Trophoblast cell (in vitro differentiated cells and primary cell): ENCODE measurements around the gene ARIH1.

Experiments
- DNase-seq, 2 donors: peaks; one replicate each; pipeline ENCODE4 v3.0.0-alpha.2; 2016
- H2AFZ ChIP-seq: 2 replicates; pipeline ENCODE4 v1.6.1; 2013; ENCODE audit warnings: low read length, moderate library complexity, mild to moderate bottlenecking; ENCODE audit not compliant: insufficient read depth, poor library complexity
- H2AK5ac ChIP-seq: 2 replicates; pipeline ENCODE4 v1.6.1; 2013; ENCODE audit warnings: mild to moderate bottlenecking, low read length
- H2BK120ac ChIP-seq: 2 replicates; pipeline ENCODE4 v1.6.1; 2013; ENCODE audit warnings: low read length, mild to moderate bottlenecking, moderate library complexity; ENCODE audit not compliant: insufficient read depth, poor library complexity
- H2BK12ac ChIP-seq: 2 replicates; pipeline ENCODE4 v1.6.1; 2013; ENCODE audit warnings: mild to moderate bottlenecking, low read length, moderate library complexity
- H2BK5ac ChIP-seq: 2 replicates; pipeline ENCODE4 v1.6.1; 2013; ENCODE audit warnings: low read length, low read depth, moderate library complexity, mild to moderate bottlenecking; ENCODE audit not compliant: poor library complexity
- H3K14ac ChIP-seq: 2 replicates; pipeline ENCODE4 v1.6.1; 2013; ENCODE audit warnings: mild to moderate bottlenecking, low read length
- H3K18ac ChIP-seq: 2 replicates; pipeline ENCODE4 v1.6.1; 2013; ENCODE audit warnings: mild to moderate bottlenecking, low read length
- H3K23ac ChIP-seq: 2 replicates; pipeline ENCODE4 v1.6.1; 2013; ENCODE audit warnings: low read length
- H3K27ac ChIP-seq: 2 replicates; pipeline ENCODE4 v1.5.1; 2013; ENCODE audit warnings: low read depth, mild to moderate bottlenecking, inconsistent platforms, low read length, moderate library complexity
- H3K27me3 ChIP-seq: 2 replicates; pipeline ENCODE4 v1.6.1; 2013; ENCODE audit warnings: inconsistent platforms, mild to moderate bottlenecking, low read length, moderate library complexity; ENCODE audit not compliant: insufficient read depth
- H3K36me3 ChIP-seq, 2 experiments: 1 replicate in 1 of 2; 2 replicates in 1 of 2; pipeline ENCODE4 v1.6.1; 2013; ENCODE audit warnings: low read length in 2 of 2, mild to moderate bottlenecking in 2 of 2, moderate library complexity in 1 of 2; ENCODE audit not compliant: insufficient read depth in 2 of 2, control insufficient read depth in 1 of 2
- H3K4ac ChIP-seq: 2 replicates; pipeline ENCODE4 v1.6.1; 2013; ENCODE audit warnings: low read depth, mild to moderate bottlenecking, low read length, moderate library complexity
- H3K4me1 ChIP-seq, 2 experiments: 1 replicate in 1 of 2; 2 replicates in 1 of 2; pipeline ENCODE4 v1.6.1; 2013; ENCODE audit warnings: low read length in 2 of 2, mild to moderate bottlenecking in 2 of 2, moderate library complexity in 1 of 2; ENCODE audit not compliant: insufficient read depth in 2 of 2, control insufficient read depth in 1 of 2
- H3K4me2 ChIP-seq: 2 replicates; pipeline ENCODE4 v1.6.1; 2013; ENCODE audit warnings: inconsistent platforms, mild to moderate bottlenecking, low read length, moderate library complexity
- H3K4me3 ChIP-seq: 2 replicates; pipeline ENCODE4 v1.5.1; 2013; ENCODE audit warnings: mild to moderate bottlenecking, low read depth, low read length, inconsistent platforms
- H3K79me1 ChIP-seq: one replicate; pipeline ENCODE4 v1.6.1; 2013; ENCODE audit warnings: low read length
- H3K79me2 ChIP-seq: 2 replicates; pipeline ENCODE4 v1.6.1; 2013; ENCODE audit warnings: low read length, mild to moderate bottlenecking; ENCODE audit not compliant: control insufficient read depth, insufficient read depth, poor library complexity
- H3K9ac ChIP-seq: 2 replicates; pipeline ENCODE4 v1.6.1; 2013; ENCODE audit warnings: mild to moderate bottlenecking, low read length
- H3K9me3 ChIP-seq: 2 replicates; pipeline ENCODE4 v1.6.1; 2013; ENCODE audit warnings: low read depth, mild to moderate bottlenecking, control low read depth, inconsistent platforms, low read length; ENCODE audit not compliant: insufficient read depth
- H4K12ac ChIP-seq: 2 replicates; pipeline ENCODE4 v1.6.1; 2013; ENCODE audit warnings: low read depth, mild to moderate bottlenecking, low read length, moderate library complexity
- H4K8ac ChIP-seq: 2 replicates; pipeline ENCODE4 v1.6.1; 2013; ENCODE audit warnings: low read depth, mild to moderate bottlenecking, low read length, moderate library complexity
- H4K91ac ChIP-seq: one replicate; pipeline ENCODE4 v1.6.1; 2013; ENCODE audit warnings: low read depth, mild to moderate bottlenecking, low read length, moderate library complexity
- WGBS: extraction: QIAGEN DNeasy Blood & Tissue Kit; methylation state at CpG from one replicate; pipeline ENCODE4 v1.1.7; 2013; ENCODE audit warnings: missing lambda C conversion rate; ENCODE audit not compliant: insufficient read length, insufficient coverage; ENCODE audit errors: extremely low coverage; 5-methylcytosine and 5-hydroxymethylcytosine counted together

ARIH1 gene

DNA sequence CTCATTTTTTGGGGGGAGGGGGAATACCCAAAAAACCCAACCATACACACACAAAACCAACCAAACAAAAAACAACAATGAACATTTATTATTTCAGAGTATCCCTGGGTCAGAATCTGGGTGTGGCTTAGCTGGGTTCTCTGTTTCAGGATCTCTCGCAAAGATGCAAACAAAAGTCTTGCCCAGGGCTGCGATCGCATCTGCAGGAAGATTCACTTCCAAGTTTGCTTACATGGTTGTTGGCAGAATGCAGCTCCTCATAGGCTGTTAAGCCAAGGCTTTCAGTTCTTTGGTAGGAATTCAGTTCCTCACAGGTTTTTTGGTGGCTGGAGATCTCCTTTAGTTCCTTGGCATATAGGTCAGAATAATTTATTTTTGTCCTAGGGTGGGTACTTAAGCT, 13.7 kb upstream of the ARIH1 start:
- H3K27ac ChIP-seq, result no peak overlapping the region
- H3K79me2 ChIP-seq, result no peaks in the 10 kb centered on the region
- no peaks in the 10 kb centered on the region for H3K36me3 ChIP-seq
- H3K4ac ChIP-seq, result no peak overlapping the region
- H3K14ac ChIP-seq, result no peak overlapping the region
- H2AFZ ChIP-seq, result no peak overlapping the region
- H2BK12ac ChIP-seq, result no peak overlapping the region
- no peak overlapping the region for H3K18ac ChIP-seq
- WGBS, result no CpG with 5 or more reads among the region's 3 CpGs
- no peak overlapping the region for H3K4me3 ChIP-seq
- no peak for DNase-seq
- H3K9ac ChIP-seq, result no peak overlapping the region
- no peak overlapping the region for H2BK5ac ChIP-seq
- H2BK120ac ChIP-seq, result no peak overlapping the region
- no peaks in the 10 kb centered on the region for H3K27me3 ChIP-seq
- H4K8ac ChIP-seq, result no peak overlapping the region
- no peak overlapping the region for H3K23ac ChIP-seq
- no peaks in the 10 kb centered on the region for H3K9me3 ChIP-seq
- H3K4me2 ChIP-seq, result no peak overlapping the region
- no peak overlapping the region for H4K12ac ChIP-seq
- H3K4me1 ChIP-seq, result no peaks in the 10 kb centered on the region
- no peak overlapping the region for H4K91ac ChIP-seq
- H2AK5ac ChIP-seq, result no peak overlapping the region
- H3K79me1 ChIP-seq, result no peaks in the 10 kb centered on the region

DNA sequence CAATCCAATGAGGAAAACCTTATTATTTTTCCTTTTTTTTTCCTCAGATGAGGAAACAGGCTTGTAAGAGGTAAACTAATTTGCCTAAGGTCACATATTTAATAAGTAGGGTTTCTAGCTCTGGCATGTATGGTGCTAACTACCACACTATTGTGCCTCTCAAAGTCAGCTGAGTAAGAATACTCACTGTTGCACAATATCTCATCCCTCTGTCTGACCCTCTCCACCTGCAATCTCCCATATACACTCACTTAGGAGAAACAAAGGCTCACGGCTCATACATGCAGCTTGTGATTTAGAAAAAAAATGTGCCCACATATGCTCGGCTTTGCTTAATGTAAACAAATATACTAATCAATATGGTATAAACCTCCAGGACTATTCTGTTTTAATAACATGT, 10.4 kb upstream of the ARIH1 start:
- H3K9ac ChIP-seq, result no peak overlapping the region
- H3K27ac ChIP-seq, result no peak overlapping the region
- no peak overlapping the region for H3K14ac ChIP-seq
- H3K27me3 ChIP-seq, result no peaks in the 10 kb centered on the region
- no peak overlapping the region for H3K4me2 ChIP-seq
- H3K36me3 ChIP-seq, result no peaks in the 10 kb centered on the region
- H3K79me1 ChIP-seq, result no peaks in the 10 kb centered on the region
- no peak overlapping the region for H2BK120ac ChIP-seq
- no peak overlapping the region for H2BK5ac ChIP-seq
- H3K9me3 ChIP-seq, result no peaks in the 10 kb centered on the region
- DNase-seq, result no peak
- WGBS, result no CpG with 5 or more reads among the region's 2 CpGs
- no peak overlapping the region for H3K4ac ChIP-seq
- H2AK5ac ChIP-seq, result no peak overlapping the region
- no peaks in the 10 kb centered on the region for H3K79me2 ChIP-seq
- H4K91ac ChIP-seq, result no peak overlapping the region
- H3K4me3 ChIP-seq, result no peak overlapping the region
- no peak overlapping the region for H3K23ac ChIP-seq
- H2AFZ ChIP-seq, result no peak overlapping the region
- no peak overlapping the region for H2BK12ac ChIP-seq
- no peaks in the 10 kb centered on the region for H3K4me1 ChIP-seq
- H4K12ac ChIP-seq, result no peak overlapping the region
- H3K18ac ChIP-seq, result no peak overlapping the region
- no peak overlapping the region for H4K8ac ChIP-seq

DNA sequence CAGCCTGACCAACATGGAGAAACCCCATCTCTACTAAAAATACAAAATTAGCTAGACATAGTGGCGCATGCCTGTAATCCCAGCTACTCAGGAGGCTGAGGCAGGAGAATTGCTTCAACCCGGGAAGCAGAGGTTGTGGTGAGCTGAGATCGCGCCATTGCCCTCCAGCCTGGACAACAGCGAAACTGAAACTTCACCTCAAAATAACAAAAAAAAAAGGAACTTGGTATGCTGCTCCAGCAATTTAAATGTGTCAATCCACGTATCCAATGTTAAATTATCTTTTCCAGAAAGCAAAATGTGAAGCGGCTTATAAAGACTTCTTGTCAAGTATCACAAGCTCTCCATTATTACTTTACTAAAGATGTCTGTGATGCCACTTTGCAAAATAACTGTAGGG, 9.9 kb upstream of the ARIH1 start:
- no peak overlapping the region for H2BK12ac ChIP-seq
- no peak overlapping the region for H4K12ac ChIP-seq
- DNase-seq, result no peak
- H3K14ac ChIP-seq, result no peak overlapping the region
- H3K27me3 ChIP-seq, result no peaks in the 10 kb centered on the region
- no peak overlapping the region for H2BK5ac ChIP-seq
- no peak overlapping the region for H3K9ac ChIP-seq
- H3K4me3 ChIP-seq, result no peak overlapping the region
- H2BK120ac ChIP-seq, result no peak overlapping the region
- no CpG with 5 or more reads among the region's 7 CpGs for WGBS
- H3K23ac ChIP-seq, result no peak overlapping the region
- H2AFZ ChIP-seq, result no peak overlapping the region
- H4K8ac ChIP-seq, result no peak overlapping the region
- H3K36me3 ChIP-seq, result no peaks in the 10 kb centered on the region
- no peaks in the 10 kb centered on the region for H3K79me1 ChIP-seq
- H3K9me3 ChIP-seq, result no peaks in the 10 kb centered on the region
- H3K18ac ChIP-seq, result no peak overlapping the region
- no peak overlapping the region for H3K4me2 ChIP-seq
- no peaks in the 10 kb centered on the region for H3K4me1 ChIP-seq
- no peaks in the 10 kb centered on the region for H3K79me2 ChIP-seq
- no peak overlapping the region for H2AK5ac ChIP-seq
- no peak overlapping the region for H4K91ac ChIP-seq
- no peak overlapping the region for H3K4ac ChIP-seq
- no peak overlapping the region for H3K27ac ChIP-seq

DNA sequence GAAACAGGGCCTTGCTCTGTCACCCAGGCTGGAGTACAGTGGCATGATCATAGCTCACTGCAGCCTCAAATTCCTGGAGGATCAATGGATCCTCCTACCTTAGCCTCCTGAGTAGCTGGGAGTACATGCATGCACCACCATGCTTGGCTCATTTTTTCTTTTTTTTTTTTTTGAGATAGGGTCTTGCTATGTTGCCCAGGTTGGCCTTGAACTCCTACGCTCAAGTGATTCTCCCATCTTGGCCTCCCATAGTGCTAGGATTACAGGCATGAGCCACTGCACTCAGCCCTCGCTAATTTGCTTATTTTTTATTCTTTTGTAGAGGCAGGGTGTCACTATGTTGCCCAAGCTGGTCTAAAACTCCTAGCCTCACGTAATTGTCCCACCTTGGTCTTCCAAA, 6.0 kb upstream of the ARIH1 start:
- Histone ChIP-seq H3K23ac (no peak overlapping the region), H3K9me3 (no peaks in the 10 kb centered on the region), H3K4ac (no peak overlapping the region), H3K79me1 (no peaks in the 10 kb centered on the region), H2BK120ac (no peak overlapping the region), H3K36me3 (no peaks in the 10 kb centered on the region), H3K4me1 (peaks cover 0 to 2% of the 10 kb centered on the region in 2 experiments), H2BK12ac (no peak overlapping the region), H3K4me3 (no peak overlapping the region), H3K18ac (no peak overlapping the region), H3K79me2 (no peaks in the 10 kb centered on the region), H3K27me3 (no peaks in the 10 kb centered on the region), H2AK5ac (no peak overlapping the region), H4K8ac (no peak overlapping the region), H3K27ac (no peak overlapping the region), H2AFZ (no peak overlapping the region), H3K14ac (no peak overlapping the region), H3K4me2 (no peak overlapping the region), H3K9ac (no peak overlapping the region), H4K91ac (no peak overlapping the region), H4K12ac (no peak overlapping the region), H2BK5ac (no peak overlapping the region)
- no peak for DNase-seq
- no CpG with 5 or more reads among the region's 3 CpGs for WGBS
